Trophoblast cell (in vitro differentiated cells and primary cell): Measurements from ENCODE around the gene SLIT3.

ENCODE experiments used
- DNase-seq, 2 donors: peaks; one replicate each; pipeline ENCODE4 v3.0.0-alpha.2; 2016
- H2AFZ ChIP-seq: 2 replicates; pipeline ENCODE4 v1.6.1; 2013; ENCODE audit warnings: low read length, moderate library complexity, mild to moderate bottlenecking; ENCODE audit not compliant: insufficient read depth, poor library complexity
- H2AK5ac ChIP-seq: 2 replicates; pipeline ENCODE4 v1.6.1; 2013; ENCODE audit warnings: mild to moderate bottlenecking, low read length
- H2BK120ac ChIP-seq: 2 replicates; pipeline ENCODE4 v1.6.1; 2013; ENCODE audit warnings: low read length, mild to moderate bottlenecking, moderate library complexity; ENCODE audit not compliant: insufficient read depth, poor library complexity
- H2BK12ac ChIP-seq: 2 replicates; pipeline ENCODE4 v1.6.1; 2013; ENCODE audit warnings: mild to moderate bottlenecking, low read length, moderate library complexity
- H2BK5ac ChIP-seq: 2 replicates; pipeline ENCODE4 v1.6.1; 2013; ENCODE audit warnings: low read length, low read depth, moderate library complexity, mild to moderate bottlenecking; ENCODE audit not compliant: poor library complexity
- H3K14ac ChIP-seq: 2 replicates; pipeline ENCODE4 v1.6.1; 2013; ENCODE audit warnings: mild to moderate bottlenecking, low read length
- H3K18ac ChIP-seq: 2 replicates; pipeline ENCODE4 v1.6.1; 2013; ENCODE audit warnings: mild to moderate bottlenecking, low read length
- H3K23ac ChIP-seq: 2 replicates; pipeline ENCODE4 v1.6.1; 2013; ENCODE audit warnings: low read length
- H3K27ac ChIP-seq: 2 replicates; pipeline ENCODE4 v1.5.1; 2013; ENCODE audit warnings: low read depth, mild to moderate bottlenecking, inconsistent platforms, low read length, moderate library complexity
- H3K27me3 ChIP-seq: 2 replicates; pipeline ENCODE4 v1.6.1; 2013; ENCODE audit warnings: inconsistent platforms, mild to moderate bottlenecking, low read length, moderate library complexity; ENCODE audit not compliant: insufficient read depth
- H3K36me3 ChIP-seq, 2 experiments: 1 replicate in 1 of 2; 2 replicates in 1 of 2; pipeline ENCODE4 v1.6.1; 2013; ENCODE audit warnings: low read length in 2 of 2, mild to moderate bottlenecking in 2 of 2, moderate library complexity in 1 of 2; ENCODE audit not compliant: insufficient read depth in 2 of 2, control insufficient read depth in 1 of 2
- H3K4ac ChIP-seq: 2 replicates; pipeline ENCODE4 v1.6.1; 2013; ENCODE audit warnings: low read depth, mild to moderate bottlenecking, low read length, moderate library complexity
- H3K4me1 ChIP-seq, 2 experiments: 1 replicate in 1 of 2; 2 replicates in 1 of 2; pipeline ENCODE4 v1.6.1; 2013; ENCODE audit warnings: low read length in 2 of 2, mild to moderate bottlenecking in 2 of 2, moderate library complexity in 1 of 2; ENCODE audit not compliant: insufficient read depth in 2 of 2, control insufficient read depth in 1 of 2
- H3K4me2 ChIP-seq: 2 replicates; pipeline ENCODE4 v1.6.1; 2013; ENCODE audit warnings: inconsistent platforms, mild to moderate bottlenecking, low read length, moderate library complexity
- H3K4me3 ChIP-seq: 2 replicates; pipeline ENCODE4 v1.5.1; 2013; ENCODE audit warnings: mild to moderate bottlenecking, low read depth, low read length, inconsistent platforms
- H3K79me1 ChIP-seq: one replicate; pipeline ENCODE4 v1.6.1; 2013; ENCODE audit warnings: low read length
- H3K79me2 ChIP-seq: 2 replicates; pipeline ENCODE4 v1.6.1; 2013; ENCODE audit warnings: low read length, mild to moderate bottlenecking; ENCODE audit not compliant: control insufficient read depth, insufficient read depth, poor library complexity
- H3K9ac ChIP-seq: 2 replicates; pipeline ENCODE4 v1.6.1; 2013; ENCODE audit warnings: mild to moderate bottlenecking, low read length
- H3K9me3 ChIP-seq: 2 replicates; pipeline ENCODE4 v1.6.1; 2013; ENCODE audit warnings: low read depth, mild to moderate bottlenecking, control low read depth, inconsistent platforms, low read length; ENCODE audit not compliant: insufficient read depth
- H4K12ac ChIP-seq: 2 replicates; pipeline ENCODE4 v1.6.1; 2013; ENCODE audit warnings: low read depth, mild to moderate bottlenecking, low read length, moderate library complexity
- H4K8ac ChIP-seq: 2 replicates; pipeline ENCODE4 v1.6.1; 2013; ENCODE audit warnings: low read depth, mild to moderate bottlenecking, low read length, moderate library complexity
- H4K91ac ChIP-seq: one replicate; pipeline ENCODE4 v1.6.1; 2013; ENCODE audit warnings: low read depth, mild to moderate bottlenecking, low read length, moderate library complexity
- WGBS: extraction: QIAGEN DNeasy Blood & Tissue Kit; methylation state at CpG from one replicate; pipeline ENCODE4 v1.1.7; 2013; ENCODE audit warnings: missing lambda C conversion rate; ENCODE audit not compliant: insufficient read length, insufficient coverage; ENCODE audit errors: extremely low coverage; 5-methylcytosine and 5-hydroxymethylcytosine counted together

Gene SLIT3

GRCh38 chr5:168818558-168818957 lies 482.4 kb downstream of the SLIT3 start:
- Histone ChIP-seq H3K27me3 (no peaks in the 10 kb centered on the region), H3K4ac (no peak overlapping the region), H3K9me3 (no peaks in the 10 kb centered on the region), H4K8ac (no peak overlapping the region), H3K36me3 (peaks cover 23 to 36% of the 10 kb centered on the region in 2 experiments), H2AFZ (no peak overlapping the region), H3K9ac (no peak overlapping the region), H2BK120ac (no peak overlapping the region), H3K4me2 (no peak overlapping the region), H3K23ac (no peak overlapping the region), H3K14ac (no peak overlapping the region), H4K12ac (no peak overlapping the region), H2AK5ac (no peak overlapping the region), H4K91ac (no peak overlapping the region), H3K27ac (no peak overlapping the region), H2BK5ac (no peak overlapping the region), H3K4me3 (no peak overlapping the region), H3K79me2 (no peaks in the 10 kb centered on the region), H2BK12ac (no peak overlapping the region), H3K4me1 (no peaks in the 10 kb centered on the region), H3K18ac (no peak overlapping the region), H3K79me1 (no peaks in the 10 kb centered on the region)
- WGBS, result no CpG with 5 or more reads among the region's 4 CpGs
- no peak for DNase-seq

DNA sequence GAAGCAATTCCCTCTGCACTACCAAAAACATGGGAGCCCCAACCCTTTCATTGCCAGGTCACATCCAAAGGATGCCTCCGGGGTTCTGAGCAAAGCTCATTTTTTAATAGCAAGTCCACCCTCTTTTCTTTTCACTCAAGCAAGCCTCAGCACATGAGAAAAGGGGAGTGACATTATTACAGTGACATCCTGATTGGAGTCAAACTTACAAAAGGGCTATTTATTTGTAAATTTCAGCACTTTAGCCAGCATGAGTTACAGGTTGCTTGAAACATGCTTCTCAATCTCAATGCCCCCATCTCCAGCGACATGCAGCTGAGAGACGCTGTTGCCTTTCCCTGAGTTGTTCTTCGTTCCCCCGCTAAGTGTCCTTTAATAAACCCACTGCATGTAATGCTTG lies 483.3 kb downstream of the SLIT3 start:
- no CpG with 5 or more reads among the region's 5 CpGs for WGBS
- Histone ChIP-seq H3K18ac (no peak overlapping the region), H3K79me2 (no peaks in the 10 kb centered on the region), H3K4me1 (no peaks in the 10 kb centered on the region), H3K23ac (no peak overlapping the region), H3K4me2 (no peak overlapping the region), H2BK120ac (no peak overlapping the region), H2BK5ac (no peak overlapping the region), H4K8ac (no peak overlapping the region), H3K4ac (no peak overlapping the region), H3K36me3 (peaks cover 18 to 31% of the 10 kb centered on the region in 2 experiments), H3K27ac (no peak overlapping the region), H2AK5ac (no peak overlapping the region), H4K91ac (no peak overlapping the region), H3K4me3 (no peak overlapping the region), H3K27me3 (no peaks in the 10 kb centered on the region), H2AFZ (no peak overlapping the region), H3K79me1 (no peaks in the 10 kb centered on the region), H3K14ac (no peak overlapping the region), H2BK12ac (no peak overlapping the region), H3K9ac (no peak overlapping the region), H4K12ac (no peak overlapping the region), H3K9me3 (no peaks in the 10 kb centered on the region)
- no peak for DNase-seq

- Histone ChIP-seq H3K4ac (no peak overlapping the region), H3K14ac (no peak overlapping the region), H2AK5ac (no peak overlapping the region), H4K91ac (no peak overlapping the region), H3K4me1 (no peaks in the 10 kb centered on the region), H3K27me3 (no peaks in the 10 kb centered on the region), H3K9ac (no peak overlapping the region), H3K9me3 (no peaks in the 10 kb centered on the region), H2BK120ac (no peak overlapping the region), H3K36me3 (peaks cover 18 to 33% of the 10 kb centered on the region in 2 experiments), H3K4me3 (no peak overlapping the region), H2BK12ac (no peak overlapping the region), H2BK5ac (no peak overlapping the region), H3K27ac (no peak overlapping the region), H2AFZ (no peak overlapping the region), H3K4me2 (no peak overlapping the region), H3K18ac (no peak overlapping the region), H4K8ac (no peak overlapping the region), H4K12ac (no peak overlapping the region), H3K79me1 (no peaks in the 10 kb centered on the region), H3K23ac (no peak overlapping the region), H3K79me2 (no peaks in the 10 kb centered on the region)
- no peak for DNase-seq
- no CpG with 5 or more reads among the region's 4 CpGs for WGBS
Measured at GRCh38 chr5:168816661-168817060, 484.3 kb downstream of the SLIT3 start.

DNA sequence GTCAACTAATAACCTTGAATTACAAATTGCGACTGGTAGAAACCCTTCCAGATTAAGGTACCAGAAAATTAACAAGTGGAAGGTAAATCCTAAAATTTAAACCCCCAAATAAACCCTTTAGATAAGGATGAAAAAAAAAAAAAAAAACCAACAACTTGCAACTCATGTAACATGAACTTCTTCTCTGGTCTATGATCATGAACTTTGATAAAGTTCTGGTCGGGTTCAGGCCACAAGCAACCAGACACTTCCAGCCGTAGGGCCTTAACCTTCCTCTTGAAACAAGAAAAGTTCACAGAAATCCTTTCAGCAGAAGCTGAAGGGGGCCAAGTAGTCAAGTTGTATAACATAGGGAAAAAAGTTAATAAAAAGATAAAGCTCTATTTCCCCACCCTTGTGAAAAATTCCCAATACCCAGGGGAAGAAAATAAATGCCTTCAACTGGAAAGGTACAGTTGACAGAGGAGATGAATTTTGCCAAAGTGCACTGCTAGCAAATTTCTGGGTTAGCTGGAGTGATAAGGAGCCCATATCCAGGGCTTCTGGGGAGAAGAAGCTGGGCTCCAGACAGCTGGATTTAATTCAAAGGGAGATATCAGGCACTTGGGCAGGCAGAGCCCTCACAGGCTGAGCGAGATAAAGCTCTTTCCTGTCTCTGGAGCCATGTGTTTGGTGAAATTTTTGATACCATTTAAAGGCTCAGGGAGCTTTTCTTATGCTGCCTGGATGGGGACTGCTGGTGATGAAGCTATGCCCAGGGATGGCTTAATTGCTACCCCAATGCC lies 487.6 kb downstream of the SLIT3 start:
- Histone ChIP-seq H3K79me2 (no peaks in the 10 kb centered on the region), H2BK12ac (no peak overlapping the region), H3K27me3 (no peaks in the 10 kb centered on the region), H3K9ac (no peak overlapping the region), H4K12ac (no peak overlapping the region), H2AFZ (no peak overlapping the region), H3K79me1 (no peaks in the 10 kb centered on the region), H4K91ac (no peak overlapping the region), H3K14ac (no peak overlapping the region), H3K4me2 (no peak overlapping the region), H3K4ac (no peak overlapping the region), H3K18ac (no peak overlapping the region), H3K23ac (no peak overlapping the region), H2BK5ac (no peak overlapping the region), H3K4me3 (no peak overlapping the region), H3K27ac (no peak overlapping the region), H4K8ac (no peak overlapping the region), H3K4me1 (no peaks in the 10 kb centered on the region), H2BK120ac (no peak overlapping the region), H3K9me3 (no peaks in the 10 kb centered on the region), H2AK5ac (no peak overlapping the region), H3K36me3 (peaks cover 22% of the 10 kb centered on the region in 2 experiments)
- no peak for DNase-seq
- WGBS, result no CpG with 5 or more reads among the region's 4 CpGs
